Left lung (tissue), 10 donors: ENCODE results near the gene ATAD5. TPM values are rescaled to one million over a fixed set of nuclear protein-coding genes. Genes with fewer than 3 reads are reported as not detected.

Experiments
- ATAC-seq: fragments of 200-7000 bp; cut with Tn5 transposase; one replicate; pipeline ENCODE4 v1.9.1; 2020; ENCODE audit warnings: moderate library complexity
- DNase-seq, 4 donors: peaks; one replicate each; pipeline ENCODE4 v3.0.0-alpha.2; 2013 to 2020
- H3K27ac ChIP-seq, 2 donors: fragments of 200-600 bp; sonication (generic) in 1 of 2; one replicate each; pipeline versions ENCODE4 v1.5.0 to v1.8.0; 2020 to 2021
- H3K27me3 ChIP-seq, 2 donors: fragments of 200-600 bp; sonication (generic) in 1 of 2; one replicate each; pipeline versions ENCODE4 v1.5.0 to v1.8.0; 2020 to 2021
- H3K36me3 ChIP-seq, 2 donors: fragments of 200-600 bp; sonication (generic) in 1 of 2; one replicate each; pipeline versions ENCODE4 v1.5.0 to v1.8.0; 2020 to 2021
- H3K4me1 ChIP-seq, 2 donors: fragments of 200-600 bp; one replicate each; pipeline ENCODE4 v1.8.0; 2021
- H3K4me3 ChIP-seq, 2 donors: fragments of 200-600 bp; sonication (generic) in 1 of 2; one replicate each; pipeline versions ENCODE4 v1.5.0 to v1.8.0; 2020 to 2021; ENCODE audit warnings: mild to moderate bottlenecking in 1 of 2
- H3K9me3 ChIP-seq, 2 donors: fragments of 200-600 bp; sonication (generic) in 1 of 2; one replicate each; pipeline versions ENCODE4 v1.5.0 to v1.8.0; 2020 to 2021
- intact Hi-C, 2 donors: fragments of 100-400 bp; cut with DNase I; formaldehyde crosslinking; loops; one replicate each; pipeline versions ENCODE4 v1.11.2 to v1.14.2; 2022
- polyA plus RNA-seq, 6 donors: library from polyadenylated mRNA; unstranded; fragments of 120-200 nt; gene quantifications; one replicate each; pipeline ENCODE4 v1.2.1, GENCODE V29; 2013; ENCODE audit not compliant: insufficient read length in 6 of 6
- total RNA-seq, 2 donors: library from RNA; stranded (reverse); fragmentation: NEBNext Ultra II Directional; extraction: Animal tissue kit (Norgen Biotek cat#: 25700); gene quantifications; one replicate each; pipeline ENCODE4 v1.2.1, GENCODE V29; 2021
- TF ChIP-seq, protein P1 (sequence below), 2 donors: fragments of 200-600 bp; sonication (generic) in 1 of 2; IDR thresholded peaks; one replicate each; pipeline versions ENCODE4 v1.5.0 to v1.8.0; 2021; ENCODE audit warnings: antibody characterized with exemption in 2 of 2
- donor health status: DM: no; HTN: yes; CAD: no.
- donor health status: DM: no; HTN: no; CAD: no.

The ATAD5 gene
- total and polyA plus RNA-seq, 8 donors, result 2.6 to 10.6 (median 8.6) TPM

- ATAC-seq (no peak), DNase-seq (no peak)
- no peaks in the 10 kb centered on the region for H3K9me3 ChIP-seq
- H3K4me3 ChIP-seq, result no peak overlapping the region
- peaks cover 0 to 14% of the 10 kb centered on the region in 2 donors for H3K36me3 ChIP-seq
- intact Hi-C loops, result no loop called here
- H3K4me1 ChIP-seq, result no peaks in the 10 kb centered on the region
- TF ChIP-seq, protein P1, sequence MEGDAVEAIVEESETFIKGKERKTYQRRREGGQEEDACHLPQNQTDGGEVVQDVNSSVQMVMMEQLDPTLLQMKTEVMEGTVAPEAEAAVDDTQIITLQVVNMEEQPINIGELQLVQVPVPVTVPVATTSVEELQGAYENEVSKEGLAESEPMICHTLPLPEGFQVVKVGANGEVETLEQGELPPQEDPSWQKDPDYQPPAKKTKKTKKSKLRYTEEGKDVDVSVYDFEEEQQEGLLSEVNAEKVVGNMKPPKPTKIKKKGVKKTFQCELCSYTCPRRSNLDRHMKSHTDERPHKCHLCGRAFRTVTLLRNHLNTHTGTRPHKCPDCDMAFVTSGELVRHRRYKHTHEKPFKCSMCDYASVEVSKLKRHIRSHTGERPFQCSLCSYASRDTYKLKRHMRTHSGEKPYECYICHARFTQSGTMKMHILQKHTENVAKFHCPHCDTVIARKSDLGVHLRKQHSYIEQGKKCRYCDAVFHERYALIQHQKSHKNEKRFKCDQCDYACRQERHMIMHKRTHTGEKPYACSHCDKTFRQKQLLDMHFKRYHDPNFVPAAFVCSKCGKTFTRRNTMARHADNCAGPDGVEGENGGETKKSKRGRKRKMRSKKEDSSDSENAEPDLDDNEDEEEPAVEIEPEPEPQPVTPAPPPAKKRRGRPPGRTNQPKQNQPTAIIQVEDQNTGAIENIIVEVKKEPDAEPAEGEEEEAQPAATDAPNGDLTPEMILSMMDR (IDR thresholded peaks at IDR 0.05), result no peak
- no peaks in the 10 kb centered on the region for H3K27me3 ChIP-seq
- H3K27ac ChIP-seq, result no peak overlapping the region
These were observed 26.9 kb downstream of the ATAD5 start for GRCh38 chr17:30858556-30859250.

DNA sequence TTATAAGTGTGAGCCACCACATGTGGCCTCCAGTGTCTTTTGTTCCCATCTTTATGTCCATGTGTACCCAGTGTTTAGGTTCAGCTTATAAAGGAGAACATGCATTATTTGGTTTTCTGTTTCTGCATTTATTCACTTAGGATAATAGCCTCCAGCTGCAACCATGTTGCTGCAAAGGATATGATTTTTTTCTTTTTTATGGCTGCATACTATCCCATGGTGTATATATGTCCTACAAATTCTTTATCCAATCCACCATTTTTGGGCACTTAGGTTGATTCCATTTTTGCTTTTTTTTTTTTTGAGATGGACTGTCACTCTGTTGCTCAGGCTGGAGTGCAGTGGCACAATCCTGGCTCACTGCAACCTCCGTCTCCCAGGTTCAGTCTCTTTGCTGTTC, 32.9 kb downstream of the ATAD5 start:
- no peak overlapping the region for H3K4me3 ChIP-seq
- TF ChIP-seq, protein P1 (IDR thresholded peaks at IDR 0.05), result no peak
- no peak for ATAC-seq
- peaks cover 0 to 23% of the 10 kb centered on the region in 2 donors for H3K36me3 ChIP-seq
- H3K27me3 ChIP-seq, result no peaks in the 10 kb centered on the region
- H3K27ac ChIP-seq, result no peak overlapping the region
- no peaks in the 10 kb centered on the region for H3K4me1 ChIP-seq
- DNase-seq, result no peak
- intact Hi-C loops, result no loop called here
- H3K9me3 ChIP-seq, result no peaks in the 10 kb centered on the region

DNA sequence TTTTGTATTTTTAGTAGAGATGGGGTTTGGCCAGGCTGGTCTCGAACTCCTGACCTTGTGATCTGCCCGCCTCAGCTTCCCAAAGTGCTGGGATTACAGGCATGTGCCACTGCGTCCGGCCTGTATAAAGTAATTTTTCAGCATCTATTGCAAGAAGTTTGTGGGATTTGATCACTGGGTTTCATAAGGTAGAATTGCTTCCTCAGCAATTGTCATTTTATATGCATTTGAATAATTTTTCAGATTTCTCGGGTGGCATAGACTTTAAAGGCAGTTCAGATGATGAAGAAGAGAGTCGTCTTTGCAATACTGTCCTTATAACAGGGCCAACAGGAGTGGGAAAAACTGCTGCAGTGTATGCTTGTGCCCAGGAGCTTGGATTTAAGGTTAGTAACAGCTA, 37.2 kb downstream of the ATAD5 start:
- no peaks in the 10 kb centered on the region for H3K9me3 ChIP-seq
- no peak overlapping the region for H3K4me3 ChIP-seq
- no peak overlapping the region for H3K27ac ChIP-seq
- ATAC-seq (no peak), DNase-seq (no peak)
- H3K36me3 ChIP-seq, result peaks cover 0 to 36% of the 10 kb centered on the region in 2 donors
- intact Hi-C loops, result no loop called here
- no peaks in the 10 kb centered on the region for H3K27me3 ChIP-seq
- H3K4me1 ChIP-seq, result no peaks in the 10 kb centered on the region
- TF ChIP-seq, protein P1 (IDR thresholded peaks at IDR 0.05), result no peak

DNA sequence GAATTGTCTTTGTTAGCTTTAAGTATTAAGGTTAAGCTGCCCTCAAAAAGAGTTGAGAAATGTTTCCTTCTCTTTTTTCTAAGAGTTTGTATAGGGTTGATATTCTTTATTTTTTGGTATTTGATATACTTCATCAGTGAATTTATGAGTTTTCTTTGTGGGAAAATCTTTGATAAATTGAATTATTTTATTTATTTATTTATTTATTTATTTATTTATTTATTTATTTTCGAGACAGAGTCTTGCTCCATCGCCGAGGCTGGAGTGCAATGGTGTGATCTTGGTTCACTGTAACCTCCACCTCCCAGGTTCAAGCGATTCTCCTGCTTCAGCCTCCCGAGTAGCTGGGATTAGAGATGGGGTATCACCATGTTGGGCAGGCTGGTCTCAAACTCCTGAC, 54.4 kb downstream of the ATAD5 start:
- H3K36me3 ChIP-seq, result peaks cover 0 to 12% of the 10 kb centered on the region in 2 donors
- H3K27me3 ChIP-seq, result no peaks in the 10 kb centered on the region
- DNase-seq (no peak), ATAC-seq (no peak)
- no peaks in the 10 kb centered on the region for H3K4me1 ChIP-seq
- TF ChIP-seq, protein P1 (IDR thresholded peaks at IDR 0.05), result no peak
- H3K4me3 ChIP-seq, result no peak overlapping the region
- H3K27ac ChIP-seq, result no peak overlapping the region
- no peaks in the 10 kb centered on the region for H3K9me3 ChIP-seq
- intact Hi-C loops, result no loop called here

DNA sequence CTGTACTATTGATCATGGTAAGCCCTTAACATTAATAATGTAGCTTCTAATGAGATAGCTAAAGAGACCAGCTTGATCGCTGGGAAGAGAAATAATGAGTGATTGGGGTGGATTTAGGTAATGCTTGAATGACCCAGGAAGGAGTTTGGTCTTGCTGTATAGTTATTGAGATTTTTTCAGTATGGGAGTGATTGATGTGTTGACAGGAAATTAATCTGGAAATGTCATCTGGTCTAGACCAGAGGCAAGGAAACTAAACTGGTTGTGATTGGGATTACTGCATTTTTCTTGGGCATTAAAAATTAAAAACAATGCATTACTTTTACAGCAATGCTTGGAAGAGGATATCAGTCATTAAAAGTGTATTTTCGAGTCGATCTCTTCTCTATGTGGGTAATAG, 62.5 kb downstream of the ATAD5 start:
- intact Hi-C loops, result no loop called here
- H3K9me3 ChIP-seq, result no peaks in the 10 kb centered on the region
- no peaks in the 10 kb centered on the region for H3K27me3 ChIP-seq
- ATAC-seq, result no peak
- no peak for DNase-seq
- peaks cover 0 to 42% of the 10 kb centered on the region in 2 donors for H3K36me3 ChIP-seq
- H3K4me1 ChIP-seq, result no peaks in the 10 kb centered on the region
- H3K4me3 ChIP-seq, result no peak overlapping the region
- H3K27ac ChIP-seq, result no peak overlapping the region
- TF ChIP-seq, protein P1 (IDR thresholded peaks at IDR 0.05), result no peak
